NCI-H510A (cell line): ENCODE results near the gene FOXO6.

Experiments
- DNase-seq: peaks from one replicate; lab custom pipeline; 2025; lab: John Stamatoyannopoulos, UW

The FOXO6 gene

GRCh38 chr1:41383094-41383852 lies 22.0 kb downstream of the FOXO6 start:
- no peak for DNase-seq

GRCh38 chr1:41384579-41384978 lies 23.3 kb downstream of the FOXO6 start:
- DNase-seq, result no peak

- DNase-seq, result no peak
Measured at GRCh38 chr1:41385398-41386195, 24.4 kb downstream of the FOXO6 start.

GRCh38 chr1:41386196-41386663 lies 25.0 kb downstream of the FOXO6 start:
- no peak for DNase-seq

- DNase-seq, result peak; percentile 95
Measured at GRCh38 chr1:41387667-41388091, 26.4 kb downstream of the FOXO6 start.

- no peak for DNase-seq
Measured at GRCh38 chr1:41388510-41388909, 27.3 kb downstream of the FOXO6 start.

GRCh38 chr1:41389009-41389408 lies 27.8 kb downstream of the FOXO6 start:
- DNase-seq, result no peak

GRCh38 chr1:41390166-41390565 lies 28.9 kb downstream of the FOXO6 start:
- no peak for DNase-seq

GRCh38 chr1:41390573-41390972 lies 29.3 kb downstream of the FOXO6 start:
- DNase-seq, result no peak

GRCh38 chr1:41391834-41392527 lies 30.7 kb downstream of the FOXO6 start:
- no peak for DNase-seq

- no peak for DNase-seq
Measured at GRCh38 chr1:41392528-41392924, 31.3 kb downstream of the FOXO6 start.

- DNase-seq, result no peak
Measured at GRCh38 chr1:41393716-41394368, 32.6 kb downstream of the FOXO6 start.

GRCh38 chr1:41394369-41394744 lies 33.1 kb downstream of the FOXO6 start:
- DNase-seq, result no peak

- DNase-seq, result peak; percentile 73
Measured at GRCh38 chr1:41394959-41395956, 34.0 kb downstream of the FOXO6 start.

- no peak for DNase-seq
Measured at GRCh38 chr1:41396084-41396483, 34.9 kb downstream of the FOXO6 start.

GRCh38 chr1:41397020-41397419 lies 35.8 kb downstream of the FOXO6 start:
- DNase-seq, result no peak

GRCh38 chr1:41397753-41398330 lies 36.6 kb downstream of the FOXO6 start:
- DNase-seq, result no peak

- no peak for DNase-seq
Measured at GRCh38 chr1:41399145-41399795, 38.0 kb downstream of the FOXO6 start.

- no peak for DNase-seq
Measured at GRCh38 chr1:41400225-41400624, 39.0 kb downstream of the FOXO6 start.

- no peak for DNase-seq
Measured at GRCh38 chr1:41401899-41402298, 40.7 kb downstream of the FOXO6 start.
